CD8-positive, alpha-beta memory T cell (primary cell): ENCODE results near the gene PPP1R12C. TPM values are rescaled to one million over a fixed set of nuclear protein-coding genes. Genes with fewer than 3 reads are reported as not detected.
"Not testable (repeated sequence)": the region's sequence is repeated elsewhere in the genome, so short reads cannot be mapped to it uniquely, and the experiment has no call there.

Source experiments
- CTCF ChIA-PET: fragments of 350-600 bp; sonication (Branson Sonifier 250); formaldehyde crosslinking; loops from one replicate; lab custom pipeline; 2021; ENCODE audit warnings: antibody characterized with exemption; lab: Charles Lee
- POLR2A ChIA-PET: fragments of 350-600 bp; sonication (Branson Sonifier 250); formaldehyde crosslinking; loops from one replicate; lab custom pipeline; 2021; ENCODE audit warnings: antibody characterized with exemption; lab: Charles Lee
- DNase-seq, 5 donors: peaks; one replicate each; pipeline versions ENCODE4 v3.0.0 to v3.0.0-alpha.2; 2020 to 2022; ENCODE audit warnings: mixed read lengths in 1 of 5
- H3K27ac ChIP-seq: one replicate; pipeline ENCODE4 v1.7.0; 2013; ENCODE audit warnings: low read depth, mild to moderate bottlenecking, low read length, moderate library complexity
- H3K27me3 ChIP-seq: 2 replicates; pipeline ENCODE4 v1.7.0; 2013; ENCODE audit warnings: low read length, mild to moderate bottlenecking; ENCODE audit not compliant: insufficient read depth, poor library complexity, severe bottlenecking
- H3K36me3 ChIP-seq: 2 replicates; pipeline ENCODE4 v1.7.0; 2013; ENCODE audit warnings: mild to moderate bottlenecking, low read length, moderate library complexity; ENCODE audit not compliant: insufficient read depth
- H3K4me1 ChIP-seq: 2 replicates; pipeline ENCODE4 v1.7.0; 2013; ENCODE audit warnings: mild to moderate bottlenecking, low read length, moderate library complexity; ENCODE audit not compliant: insufficient read depth
- H3K4me3 ChIP-seq: 2 replicates; pipeline ENCODE4 v1.7.0; 2013; ENCODE audit warnings: mild to moderate bottlenecking, low read length
- H3K9me3 ChIP-seq: 2 replicates; pipeline ENCODE4 v1.7.0; 2013; ENCODE audit warnings: mild to moderate bottlenecking, low read length
- H3K27ac Mint-ChIP-seq, 8 donors: one replicate each; pipeline ENCODE4 v1.8.0; 2020 to 2021; ENCODE audit warnings: mixed read lengths in 8 of 8, mild to moderate bottlenecking in 6 of 8, inconsistent platforms in 3 of 8, moderate library complexity in 3 of 8
- H3K27me3 Mint-ChIP-seq, 2 donors: one replicate each; pipeline ENCODE4 v1.8.0; 2020 to 2021; ENCODE audit warnings: mixed read lengths in 2 of 2, mild to moderate bottlenecking in 1 of 2, moderate library complexity in 1 of 2
- H3K36me3 Mint-ChIP-seq, 3 donors: one replicate each; pipeline ENCODE4 v1.8.0; 2020 to 2021; ENCODE audit warnings: mixed read lengths in 3 of 3, inconsistent platforms in 1 of 3, mild to moderate bottlenecking in 1 of 3
- H3K4me1 Mint-ChIP-seq, 3 donors: one replicate each; pipeline ENCODE4 v1.8.0; 2020 to 2021; ENCODE audit warnings: mixed read lengths in 3 of 3, inconsistent platforms in 1 of 3, mild to moderate bottlenecking in 1 of 3
- H3K4me3 Mint-ChIP-seq, 7 donors: one replicate each; pipeline ENCODE4 v1.8.0; 2020 to 2021; ENCODE audit warnings: mixed read lengths in 7 of 7, mild to moderate bottlenecking in 6 of 7, moderate library complexity in 4 of 7, inconsistent platforms in 2 of 7
- H3K9me3 Mint-ChIP-seq, 5 donors: one replicate each; pipeline ENCODE4 v1.8.0; 2020 to 2022; ENCODE audit warnings: mixed read lengths in 5 of 5, mild to moderate bottlenecking in 3 of 5, moderate library complexity in 2 of 5, inconsistent platforms in 1 of 5
- polyA plus RNA-seq: library from polyadenylated mRNA; unstranded; fragments of 300-500 nt; fragmentation: Illumina TruSeq; gene quantifications from one replicate; pipeline ENCODE4 v1.2.3, GENCODE V29; 2021
- total RNA-seq, 2 experiments: library from RNA; stranded (reverse); gene quantifications; one replicate each; pipeline ENCODE4 v1.2.3, GENCODE V29; 2021

The PPP1R12C gene
- total and polyA plus RNA-seq, 3 experiments from 2014 or later: 7.7 to 98.3 (median 95.4) TPM

GRCh38 chr19:55112777-55113569 lies 4.5 kb downstream of the PPP1R12C start:
- Mint-ChIP-seq H3K27me3 (peaks cover 0 to 2% of the 10 kb centered on the region in 2 donors), H3K27ac (peak overlapping the region in 1 of 8 donors; percentile 54), H3K4me3 (no peak overlapping the region), H3K4me1 (peaks cover 25 to 40% (median 33%) of the 10 kb centered on the region in 3 donors), H3K36me3 (peaks cover 0 to 55% (median 5%) of the 10 kb centered on the region in 3 donors), H3K9me3 (no peaks in the 10 kb centered on the region)
- Histone ChIP-seq H3K9me3 (no peaks in the 10 kb centered on the region), H3K4me1 (peaks cover 15% of the 10 kb centered on the region), H3K27me3 (no peaks in the 10 kb centered on the region), H3K27ac (no peak overlapping the region), H3K4me3 (no peak overlapping the region), H3K36me3 (no peaks in the 10 kb centered on the region)
- DNase-seq: no peak
- CTCF ChIA-PET: interaction anchor here (1.3 kb wide), 1 partner anchor 24 kb away, joined by 3 read pairs; no protein-coding TSS in a partner anchor
- POLR2A ChIA-PET: no interaction called here

- H3K27ac Mint-ChIP-seq: no peak overlapping the region
- ChIA-PET POLR2A (no interaction called here), CTCF (no interaction called here)
- Histone ChIP-seq H3K36me3 (no peaks in the 10 kb centered on the region), H3K27me3 (no peaks in the 10 kb centered on the region), H3K9me3 (no peaks in the 10 kb centered on the region), H3K4me3 (no peak overlapping the region), H3K27ac (no peak overlapping the region), H3K4me1 (peaks cover 15% of the 10 kb centered on the region)
- no peak for DNase-seq
- no peak overlapping the region for H3K4me3 Mint-ChIP-seq
- H3K9me3 Mint-ChIP-seq: no peaks in the 10 kb centered on the region
- peaks cover 0 to 2% of the 10 kb centered on the region in 2 donors for H3K27me3 Mint-ChIP-seq
- peaks cover 21 to 36% (median 28%) of the 10 kb centered on the region in 3 donors for H3K4me1 Mint-ChIP-seq
- peaks cover 0 to 53% (median 5%) of the 10 kb centered on the region in 3 donors for H3K36me3 Mint-ChIP-seq
These were observed 5.1 kb downstream of the PPP1R12C start for GRCh38 chr19:55112246-55112776.

GRCh38 chr19:55111238-55111831 lies 6.1 kb downstream of the PPP1R12C start:
- no peaks in the 10 kb centered on the region for H3K9me3 ChIP-seq
- Mint-ChIP-seq H3K9me3 (no peaks in the 10 kb centered on the region), H3K27me3 (peaks cover 0 to 2% of the 10 kb centered on the region in 2 donors), H3K27ac (no peak overlapping the region), H3K36me3 (peaks cover 4 to 54% (median 8%) of the 10 kb centered on the region in 3 donors), H3K4me1 (peaks cover 16 to 33% (median 28%) of the 10 kb centered on the region in 3 donors), H3K4me3 (no peak overlapping the region)
- no peak overlapping the region for H3K4me3 ChIP-seq
- DNase-seq: no peak
- H3K4me1 ChIP-seq: peaks cover 14% of the 10 kb centered on the region
- H3K36me3 ChIP-seq: no peaks in the 10 kb centered on the region
- ChIA-PET CTCF (interaction anchor here (0.8 kb wide), 1 partner anchor 23 kb away, joined by 3 read pairs; no protein-coding TSS in a partner anchor), POLR2A (no interaction called here)
- no peaks in the 10 kb centered on the region for H3K27me3 ChIP-seq
- H3K27ac ChIP-seq: no peak overlapping the region

GRCh38 chr19:55109527-55110291 lies 7.7 kb downstream of the PPP1R12C start:
- H3K27ac ChIP-seq: no peak overlapping the region
- no peaks in the 10 kb centered on the region for H3K4me1 ChIP-seq
- no peaks in the 10 kb centered on the region for H3K27me3 ChIP-seq
- peak overlapping the region in 2 of 8 donors; percentile 50 to 85 for H3K27ac Mint-ChIP-seq
- DNase-seq: no peak
- H3K36me3 ChIP-seq: no peaks in the 10 kb centered on the region
- peak overlapping the region in 1 of 7 donors; percentile 60 for H3K4me3 Mint-ChIP-seq
- no peaks in the 10 kb centered on the region for H3K9me3 Mint-ChIP-seq
- CTCF ChIA-PET: no interaction called here
- no peaks in the 10 kb centered on the region for H3K27me3 Mint-ChIP-seq
- H3K36me3 Mint-ChIP-seq: peaks cover 4 to 52% (median 9%) of the 10 kb centered on the region in 3 donors
- H3K4me1 Mint-ChIP-seq: peaks cover 5 to 17% (median 16%) of the 10 kb centered on the region in 3 donors
- POLR2A ChIA-PET: no interaction called here
- no peaks in the 10 kb centered on the region for H3K9me3 ChIP-seq
- no peak overlapping the region for H3K4me3 ChIP-seq

GRCh38 chr19:55107252-55107651 lies 10.2 kb downstream of the PPP1R12C start:
- DNase-seq, H3K9me3 ChIP-seq, H3K27me3 ChIP-seq, H3K27ac ChIP-seq, CTCF ChIA-PET, H3K9me3 Mint-ChIP-seq, H3K36me3 ChIP-seq, H3K4me3 ChIP-seq, POLR2A ChIA-PET, H3K4me3 Mint-ChIP-seq, H3K27ac Mint-ChIP-seq, H3K27me3 Mint-ChIP-seq, H3K4me1 ChIP-seq: not testable (repeated sequence)
- H3K4me1 Mint-ChIP-seq: peaks cover 2 to 15% (median 5%) of the 10 kb centered on the region in 3 donors
- peaks cover 9 to 59% (median 15%) of the 10 kb centered on the region in 3 donors for H3K36me3 Mint-ChIP-seq

- H3K27me3 ChIP-seq: no peaks in the 10 kb centered on the region
- no peak overlapping the region for H3K27ac ChIP-seq
- no peak overlapping the region for H3K4me3 ChIP-seq
- peaks cover 8% of the 10 kb centered on the region for H3K36me3 ChIP-seq
- ChIA-PET POLR2A (no interaction called here), CTCF (no interaction called here)
- H3K9me3 Mint-ChIP-seq: no peaks in the 10 kb centered on the region
- H3K4me1 Mint-ChIP-seq: peaks cover 2 to 15% (median 5%) of the 10 kb centered on the region in 3 donors
- H3K27me3 Mint-ChIP-seq: no peaks in the 10 kb centered on the region
- no peaks in the 10 kb centered on the region for H3K9me3 ChIP-seq
- H3K4me3 Mint-ChIP-seq: no peak overlapping the region
- H3K4me1 ChIP-seq: no peaks in the 10 kb centered on the region
- H3K27ac Mint-ChIP-seq: peak overlapping the region in 1 of 8 donors; percentile 6
- no peak for DNase-seq
- H3K36me3 Mint-ChIP-seq: peaks cover 9 to 61% (median 18%) of the 10 kb centered on the region in 3 donors
These were observed 10.8 kb downstream of the PPP1R12C start for GRCh38 chr19:55106591-55106990.

GRCh38 chr19:55105237-55105636 lies 12.2 kb downstream of the PPP1R12C start:
- Histone ChIP-seq H3K36me3 (peaks cover 8% of the 10 kb centered on the region), H3K4me1 (no peaks in the 10 kb centered on the region), H3K4me3 (no peak overlapping the region), H3K9me3 (no peaks in the 10 kb centered on the region), H3K27me3 (no peaks in the 10 kb centered on the region), H3K27ac (no peak overlapping the region)
- H3K27ac Mint-ChIP-seq: no peak overlapping the region
- ChIA-PET POLR2A (no interaction called here), CTCF (no interaction called here)
- peaks cover 2 to 15% (median 3%) of the 10 kb centered on the region in 3 donors for H3K4me1 Mint-ChIP-seq
- no peak overlapping the region for H3K4me3 Mint-ChIP-seq
- peaks cover 9 to 54% (median 16%) of the 10 kb centered on the region in 3 donors for H3K36me3 Mint-ChIP-seq
- H3K9me3 Mint-ChIP-seq: no peaks in the 10 kb centered on the region
- no peak for DNase-seq
- no peaks in the 10 kb centered on the region for H3K27me3 Mint-ChIP-seq
